ENCODE measurements around the gene ACER3. TPM values are rescaled to one million over a fixed set of nuclear protein-coding genes. Genes with fewer than 3 reads are reported as not detected.
"Not testable (repeated sequence)": the region's sequence is repeated elsewhere in the genome, so short reads cannot be mapped to it uniquely, and the experiment has no call there.

Gene ACER3
- polyA plus RNA-seq, 3 donors = 14.7 to 17.0 (median 15.3) TPM

- no peak for DNase-seq (ENCODE audit: low read depth in 3 of 3, low spot score in 2 of 3)
These were observed 194.4 kb downstream of the ACER3 start for GRCh38 chr11:77055101-77055561.

- DNase-seq (ENCODE audit: low read depth in 3 of 3, low spot score in 2 of 3) = no peak
These were observed 195.2 kb downstream of the ACER3 start for GRCh38 chr11:77055913-77056312.

- DNase-seq (ENCODE audit: low read depth in 3 of 3, low spot score in 2 of 3) = no peak
These were observed 196.2 kb downstream of the ACER3 start for GRCh38 chr11:77056814-77057402.

- no peak for DNase-seq (ENCODE audit: low read depth in 3 of 3, low spot score in 2 of 3)
These were observed 197.3 kb downstream of the ACER3 start for GRCh38 chr11:77057938-77058474.

- no peak for DNase-seq (ENCODE audit: low read depth in 3 of 3, low spot score in 2 of 3)
These were observed 198.2 kb downstream of the ACER3 start for GRCh38 chr11:77058900-77059299.

GRCh38 chr11:77059806-77060205 lies 199.1 kb downstream of the ACER3 start:
- no peak for DNase-seq (ENCODE audit: low read depth in 3 of 3, low spot score in 2 of 3)

- no peak for DNase-seq (ENCODE audit: low read depth in 3 of 3, low spot score in 2 of 3)
These were observed 199.5 kb downstream of the ACER3 start for GRCh38 chr11:77060234-77060633.

- DNase-seq (ENCODE audit: low read depth in 3 of 3, low spot score in 2 of 3) = not testable (repeated sequence)
These were observed 200.5 kb downstream of the ACER3 start for GRCh38 chr11:77061258-77061657.

GRCh38 chr11:77062924-77063323 lies 202.2 kb downstream of the ACER3 start:
- DNase-seq (ENCODE audit: low read depth in 3 of 3, low spot score in 2 of 3) = no peak

GRCh38 chr11:77063407-77063806 lies 202.7 kb downstream of the ACER3 start:
- DNase-seq (ENCODE audit: low read depth in 3 of 3, low spot score in 2 of 3) = no peak

- no peak for DNase-seq (ENCODE audit: low read depth in 3 of 3, low spot score in 2 of 3)
These were observed 203.1 kb downstream of the ACER3 start for GRCh38 chr11:77063861-77064260.

- DNase-seq (ENCODE audit: low read depth in 3 of 3, low spot score in 2 of 3) = no peak
These were observed 204.0 kb downstream of the ACER3 start for GRCh38 chr11:77064648-77065217.

- DNase-seq (ENCODE audit: low read depth in 3 of 3, low spot score in 2 of 3) = no peak
These were observed 205.1 kb downstream of the ACER3 start for GRCh38 chr11:77065878-77066228.

GRCh38 chr11:77066229-77067042 lies 205.7 kb downstream of the ACER3 start, which contains the start of gene CAPN5:
TSS of gene CAPN5 (plus strand) at chr11:77066971. CDS start at chr11:77084887, 17,916 bp downstream.
- DNase-seq (ENCODE audit: low read depth in 3 of 3, low spot score in 2 of 3) = peak; percentile 79 to 85 (median 84)

GRCh38 chr11:77067861-77068443 lies 207.2 kb downstream of the ACER3 start:
- DNase-seq (ENCODE audit: low read depth in 3 of 3, low spot score in 2 of 3) = no peak

GRCh38 chr11:77068457-77069335 lies 208.0 kb downstream of the ACER3 start:
- no peak for DNase-seq (ENCODE audit: low read depth in 3 of 3, low spot score in 2 of 3)

GRCh38 chr11:77069336-77069968 lies 208.7 kb downstream of the ACER3 start:
- no peak for DNase-seq (ENCODE audit: low read depth in 3 of 3, low spot score in 2 of 3)

GRCh38 chr11:77069969-77070582 lies 209.4 kb downstream of the ACER3 start:
- DNase-seq (ENCODE audit: low read depth in 3 of 3, low spot score in 2 of 3) = no peak

GRCh38 chr11:77071077-77071476 lies 210.4 kb downstream of the ACER3 start:
- DNase-seq (ENCODE audit: low read depth in 3 of 3, low spot score in 2 of 3) = no peak

Data from right renal cortex interstitium (tissue), 3 donors.